GM21381 (cell line): Measurements from ENCODE around the gene SLC22A3.

Experiments
- ATAC-seq: cut with Tn5 transposase; IDR thresholded peaks from one replicate; pipeline ENCODE4 v1.9.1; 2021; ENCODE audit warnings: mild to moderate bottlenecking, moderate library complexity; ENCODE audit not compliant: unreplicated experiment

Gene SLC22A3

DNA sequence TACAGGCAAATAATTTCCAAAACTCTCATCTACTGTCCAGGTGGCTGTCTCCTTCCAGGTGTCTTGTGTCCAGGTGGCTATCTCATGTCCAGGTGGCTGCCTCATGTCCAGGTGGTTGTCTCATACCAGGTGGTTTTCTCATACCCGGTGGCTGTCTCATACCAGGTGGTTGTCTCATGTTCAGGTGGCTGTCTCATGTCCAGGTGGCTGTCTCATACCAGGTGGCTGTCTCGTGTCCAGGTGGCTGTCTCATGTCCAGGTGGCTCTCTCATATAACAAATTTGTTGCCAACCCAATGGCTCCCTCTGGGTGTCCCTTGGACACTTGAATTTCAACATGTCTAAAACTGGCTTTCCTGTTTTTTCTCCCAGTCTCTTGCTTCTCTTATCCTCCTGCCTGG is 14.3 kb upstream of the SLC22A3 start:
- ATAC-seq: no peak

DNA sequence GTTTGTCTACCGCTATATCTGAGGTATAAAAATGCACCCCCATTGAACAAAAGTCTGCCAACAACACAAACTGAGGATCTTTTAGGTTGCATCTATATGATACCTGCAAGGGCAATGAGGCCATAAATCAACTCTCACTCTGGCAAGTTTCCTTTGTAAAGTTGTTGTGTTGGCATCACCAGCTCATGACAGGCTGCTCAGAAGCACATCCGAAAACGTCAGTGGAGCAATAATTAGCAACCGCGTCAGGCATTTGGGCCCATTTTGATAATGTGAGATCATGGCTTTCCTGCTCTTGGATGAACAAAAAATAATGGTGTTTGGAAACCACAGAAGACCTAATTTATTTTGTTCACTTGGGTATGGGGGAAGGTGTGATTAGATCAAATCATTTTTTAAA is 12.0 kb upstream of the SLC22A3 start:
- ATAC-seq: no peak

DNA sequence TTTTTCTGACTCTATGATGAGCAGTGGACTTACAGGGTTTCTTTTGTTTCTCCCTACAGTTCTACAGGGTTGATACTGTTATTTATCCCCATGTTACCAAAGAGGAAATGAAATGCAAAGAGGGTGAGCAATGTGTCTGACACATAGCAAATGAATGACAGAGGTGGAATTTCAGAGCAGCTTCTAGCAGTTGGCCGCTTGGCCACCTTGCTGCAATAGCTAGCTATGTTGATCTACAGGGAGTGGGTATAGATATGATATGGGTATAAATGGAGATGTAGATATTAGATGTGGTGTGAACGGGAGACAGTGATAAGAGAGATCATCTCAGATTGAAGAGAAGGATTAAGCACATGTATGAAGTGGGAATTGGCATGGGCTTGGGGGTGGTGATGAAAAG is 10.9 kb upstream of the SLC22A3 start:
- no peak for ATAC-seq

DNA sequence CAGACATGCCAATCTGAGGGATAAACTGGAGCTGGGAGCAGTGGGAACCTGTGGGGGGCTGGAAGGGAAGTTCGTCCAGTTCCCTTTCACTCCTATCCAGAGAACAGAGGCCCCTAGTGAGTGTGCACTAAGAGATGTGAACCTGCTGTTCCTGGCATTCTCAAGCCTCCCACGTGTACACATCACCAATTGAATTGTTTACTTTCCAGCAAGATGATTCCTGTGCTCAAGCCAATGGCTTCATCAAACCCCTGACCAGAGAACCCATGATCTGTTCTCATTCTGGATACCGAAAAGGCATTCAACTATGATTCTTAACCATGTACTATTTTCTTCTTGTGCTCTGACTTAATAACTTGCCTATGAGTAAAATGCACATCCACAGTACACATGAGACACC is 10.2 kb upstream of the SLC22A3 start:
- no peak for ATAC-seq

DNA sequence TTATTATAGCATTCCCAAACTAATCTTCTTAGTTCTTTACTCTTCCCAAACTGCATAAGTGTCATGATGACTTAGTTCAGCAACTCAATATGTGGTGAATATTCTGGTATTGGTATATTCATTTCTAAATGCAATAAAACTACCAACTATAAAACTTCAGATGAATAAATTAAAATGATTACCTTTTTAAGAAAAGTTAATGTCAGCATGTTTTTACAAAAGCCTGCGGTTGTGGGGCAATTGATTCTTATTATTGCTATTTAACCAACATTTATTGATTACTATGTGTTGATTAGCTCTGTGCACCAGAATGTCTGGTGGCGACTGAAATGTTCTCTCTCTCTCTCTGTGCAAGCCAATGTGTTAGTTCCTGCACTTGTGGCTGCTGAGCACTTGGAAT is 5.0 kb upstream of the SLC22A3 start:
- no peak for ATAC-seq

DNA sequence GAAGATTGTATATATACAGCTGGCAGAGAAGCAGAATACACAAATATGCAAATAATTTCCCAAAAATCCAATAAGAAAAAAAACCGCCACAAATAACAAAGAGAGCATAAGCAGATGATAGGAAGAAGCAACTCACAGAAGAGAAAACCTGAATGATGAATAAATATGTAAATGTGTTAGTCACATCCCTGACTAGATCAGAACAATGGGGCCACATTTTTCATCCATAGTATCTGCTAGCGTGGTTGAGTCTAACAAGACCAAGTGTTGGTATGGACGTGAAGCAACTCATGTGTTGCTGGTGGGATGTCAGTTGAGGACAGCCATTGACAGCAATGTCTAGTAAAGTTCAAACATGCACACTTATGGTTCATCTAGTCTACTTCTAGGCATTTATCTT is 3.9 kb upstream of the SLC22A3 start:
- ATAC-seq: no peak

DNA sequence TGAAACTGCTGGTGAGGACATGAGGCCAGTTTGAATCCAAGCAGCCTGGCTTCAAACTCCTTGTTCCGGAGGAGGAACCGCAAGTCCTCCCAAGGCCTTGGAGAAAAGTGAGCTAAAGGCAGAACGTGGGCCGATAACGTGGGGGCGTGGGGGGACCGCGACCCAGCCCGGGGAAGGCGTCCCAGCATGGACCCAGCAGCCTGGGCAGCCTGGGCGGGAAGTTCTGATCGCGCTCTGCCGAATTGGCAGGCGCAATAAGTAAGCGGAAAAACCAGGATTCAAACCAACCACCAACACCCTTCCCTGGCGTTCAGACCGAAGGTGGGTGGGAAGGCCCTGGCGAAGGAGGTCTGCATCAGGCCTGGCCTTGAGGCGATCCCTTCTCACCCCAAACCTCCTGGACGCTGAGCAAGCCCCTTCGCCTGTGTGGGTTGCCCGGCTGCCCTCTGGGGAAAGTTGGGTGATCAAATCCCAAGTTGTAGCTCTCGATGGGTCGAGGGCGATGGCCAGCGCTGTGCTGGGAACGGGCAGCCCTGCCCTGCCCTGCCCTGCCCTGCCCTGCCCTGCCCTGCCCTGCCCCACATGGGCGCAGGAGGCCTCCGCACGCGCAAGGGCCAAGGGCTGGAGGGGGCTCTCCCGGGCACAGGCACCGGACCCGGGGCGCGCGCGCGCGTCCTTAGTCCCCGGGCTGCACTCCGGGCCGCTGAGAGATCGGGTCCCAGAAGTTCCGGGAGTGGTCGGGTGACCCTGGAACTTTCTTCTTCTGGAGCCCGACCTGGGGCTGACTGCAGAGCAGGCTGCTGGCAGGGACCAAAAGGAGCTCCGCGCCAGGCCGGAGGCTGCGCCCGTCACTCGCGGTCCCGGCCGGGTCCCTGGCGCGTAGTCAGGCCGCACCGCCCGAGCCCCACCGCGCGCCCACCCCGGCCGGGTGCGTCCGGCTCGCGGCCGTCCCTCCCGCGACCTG is 637 bp upstream of the SLC22A3 start:
- ATAC-seq: no peak

DNA sequence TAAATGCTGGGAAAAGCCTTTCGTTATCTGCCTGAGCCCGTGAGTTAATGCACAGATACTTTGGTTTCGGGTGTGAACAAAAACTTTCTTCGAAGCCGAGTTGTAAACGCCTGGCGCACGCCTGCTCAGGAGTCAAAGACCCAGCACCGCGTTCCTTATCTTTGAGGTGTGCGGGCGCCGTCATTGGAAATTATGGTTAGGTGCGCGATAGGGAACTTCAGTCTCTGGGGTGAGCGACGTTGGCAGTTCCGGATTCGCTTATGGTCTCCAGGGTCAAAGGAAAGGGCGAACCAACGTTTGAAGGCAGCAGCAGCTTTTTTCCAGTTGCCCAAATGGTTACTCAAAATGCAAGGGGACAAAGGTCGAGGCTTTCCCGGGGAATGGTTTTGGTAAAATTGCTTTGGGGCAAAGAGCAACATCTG is 853 bp downstream of the SLC22A3 start:
- ATAC-seq: no peak

DNA sequence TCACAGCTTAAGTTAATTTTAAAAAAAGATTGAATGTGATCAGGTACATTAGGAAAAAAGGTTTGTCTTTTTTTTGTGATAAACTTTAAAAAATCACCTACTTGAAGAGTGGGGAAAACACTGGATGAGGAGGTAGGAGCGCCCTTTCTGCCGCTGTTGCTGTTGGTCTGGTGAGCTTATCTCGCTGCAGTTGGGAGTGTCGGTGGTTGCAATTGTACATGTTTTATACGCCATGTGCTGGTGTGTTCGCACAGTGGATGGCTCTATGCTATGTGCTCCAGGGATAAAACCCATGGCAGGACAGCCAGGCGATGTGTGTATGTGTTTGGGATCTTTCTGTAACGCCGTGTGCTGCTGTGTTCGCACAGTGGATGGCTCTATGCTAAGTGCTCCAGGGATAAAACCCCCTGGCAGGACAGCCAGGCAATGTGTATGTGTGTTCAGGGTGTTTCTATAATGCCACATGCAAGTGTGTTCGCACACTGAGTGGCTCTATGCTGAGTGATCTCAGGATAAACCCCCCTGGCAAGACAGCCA is 1.7 kb downstream of the SLC22A3 start:
- no peak for ATAC-seq

DNA sequence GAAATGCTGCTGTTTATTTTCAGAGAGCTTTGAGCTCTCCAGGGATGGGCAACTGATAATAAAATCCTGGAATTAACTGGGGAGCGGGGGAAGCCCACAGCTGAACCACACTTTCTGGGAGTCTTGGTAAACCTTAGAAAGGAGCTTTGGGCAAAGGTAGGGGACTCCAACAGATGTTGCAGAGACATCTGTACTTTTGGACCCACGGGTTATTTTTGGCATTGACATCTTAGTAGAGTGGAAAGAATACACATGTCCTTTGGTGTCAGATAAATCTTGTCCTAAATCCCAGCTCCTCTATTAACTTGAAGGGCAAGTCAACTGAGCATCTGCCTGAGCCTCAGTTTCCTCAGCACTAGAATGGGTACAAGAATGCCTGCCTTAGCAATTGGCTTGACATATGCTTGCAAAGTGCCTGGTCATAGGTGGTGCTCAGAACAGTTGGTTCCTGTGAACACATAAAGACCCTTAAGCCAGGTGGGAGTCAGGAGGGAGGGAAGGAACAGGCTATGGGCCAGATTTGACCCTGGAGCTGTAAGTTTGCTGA is 5.8 kb downstream of the SLC22A3 start:
- ATAC-seq: no peak

DNA sequence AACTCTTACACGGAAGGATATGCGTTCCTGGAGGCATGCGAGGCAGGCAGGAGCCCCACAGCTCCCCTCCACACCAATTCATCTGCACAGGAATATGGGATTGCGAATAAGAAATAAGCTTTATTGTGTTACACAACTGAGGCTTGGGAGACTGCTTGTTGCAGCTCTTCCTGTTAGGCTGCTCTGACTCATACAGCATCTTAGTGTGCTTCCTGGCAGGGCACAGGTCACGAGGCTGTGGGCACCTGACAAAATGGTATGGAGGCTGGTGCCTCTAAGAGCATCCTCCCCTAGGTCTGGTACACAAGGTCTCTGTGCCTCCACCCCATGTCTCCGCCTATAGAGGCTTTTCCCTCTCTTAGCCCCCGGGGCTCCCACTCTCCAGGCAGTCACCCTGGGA is 6.8 kb downstream of the SLC22A3 start:
- ATAC-seq: no peak

DNA sequence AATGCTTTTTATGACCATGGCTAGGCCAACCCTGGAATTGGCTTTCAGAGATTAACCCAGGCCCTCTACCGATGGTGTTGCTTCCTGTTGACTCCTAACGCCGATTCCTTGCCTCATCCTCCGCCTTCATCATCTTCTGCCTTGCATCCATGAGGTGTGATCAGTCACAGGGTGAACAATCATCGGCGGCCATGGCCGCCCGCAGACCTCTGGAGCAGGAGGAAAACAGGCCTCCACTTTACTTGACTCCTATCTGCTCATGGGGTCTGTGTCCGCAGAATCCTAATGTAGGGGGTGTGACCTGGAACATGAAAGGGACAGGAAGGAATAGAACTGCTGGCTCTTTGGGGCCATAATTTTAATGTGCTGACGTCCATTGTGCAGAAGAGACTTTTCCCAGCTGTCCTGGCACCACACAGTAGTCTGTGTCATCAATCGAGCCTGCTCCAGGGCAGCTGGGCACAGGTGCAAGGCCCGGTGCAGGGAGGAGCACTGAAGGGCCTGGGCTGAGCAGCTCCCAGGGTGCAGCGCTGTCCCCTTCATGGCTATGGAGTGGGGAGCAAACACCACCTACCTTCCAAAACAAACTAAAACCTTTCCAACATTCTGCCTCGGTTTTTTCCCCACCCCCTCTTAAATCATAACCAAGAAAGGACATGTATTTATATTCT is 8.0 kb downstream of the SLC22A3 start:
- ATAC-seq: no peak

DNA sequence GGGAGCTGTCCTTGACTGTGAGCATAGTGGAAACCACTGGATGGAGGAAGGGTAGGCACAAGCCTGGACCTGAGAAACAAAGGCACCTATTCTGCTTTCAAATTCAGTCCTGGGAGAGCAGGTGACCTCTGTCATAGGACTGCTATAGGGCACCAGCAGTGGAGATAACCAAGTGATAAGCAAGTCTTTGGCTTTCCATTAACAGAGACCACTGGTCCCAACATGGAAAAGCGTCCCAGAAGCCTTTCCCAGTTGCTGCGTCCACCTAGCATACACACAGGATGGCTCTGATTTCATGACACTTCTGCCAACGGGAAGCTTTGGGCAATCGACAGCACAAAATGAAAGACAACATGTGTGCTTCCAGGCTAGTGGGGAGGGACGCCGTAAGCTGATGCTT is 8.9 kb downstream of the SLC22A3 start:
- no peak for ATAC-seq

DNA sequence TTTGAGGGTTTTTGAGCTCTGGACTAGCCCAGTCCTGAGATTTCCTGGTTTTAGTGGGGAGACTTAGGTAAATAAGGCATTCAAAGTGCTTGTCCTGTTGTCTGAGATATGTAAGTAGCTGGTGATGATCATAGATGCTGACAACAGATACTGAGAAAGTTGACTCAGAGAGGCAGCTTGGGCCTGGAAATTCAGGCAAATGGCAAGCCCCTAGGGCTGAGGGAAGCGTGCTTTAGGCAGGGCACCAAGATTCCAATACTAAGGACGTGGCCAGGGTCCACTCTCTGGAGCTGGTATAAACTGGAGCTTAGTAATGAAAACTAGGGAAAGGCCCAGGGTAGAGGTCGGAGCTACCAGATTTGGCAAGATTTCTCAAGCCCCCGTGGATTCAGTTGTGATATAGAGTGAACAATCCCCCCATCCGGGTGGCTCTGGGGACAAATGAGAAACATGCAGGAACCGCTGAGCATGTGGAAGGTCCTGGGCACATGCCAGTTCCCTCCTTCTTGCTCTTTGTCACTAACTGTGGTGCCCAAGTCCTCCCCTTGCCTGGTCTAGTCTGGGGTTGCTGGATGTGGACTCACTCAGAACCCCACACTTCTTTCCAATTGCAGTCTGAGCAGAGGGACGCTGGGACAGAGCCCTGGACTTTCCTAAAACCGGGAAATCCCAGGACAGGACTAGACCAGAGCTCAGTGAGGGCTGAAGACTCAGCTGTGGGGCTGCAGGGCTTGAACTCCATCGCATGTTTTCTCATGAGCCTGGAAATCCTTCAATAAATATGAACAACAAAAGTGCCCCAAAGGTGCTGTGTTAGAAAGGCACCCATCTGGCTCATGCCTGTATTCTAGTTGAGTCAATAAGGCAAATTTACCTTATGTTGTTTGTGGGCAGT is 10.3 kb downstream of the SLC22A3 start:
- ATAC-seq: no peak

DNA sequence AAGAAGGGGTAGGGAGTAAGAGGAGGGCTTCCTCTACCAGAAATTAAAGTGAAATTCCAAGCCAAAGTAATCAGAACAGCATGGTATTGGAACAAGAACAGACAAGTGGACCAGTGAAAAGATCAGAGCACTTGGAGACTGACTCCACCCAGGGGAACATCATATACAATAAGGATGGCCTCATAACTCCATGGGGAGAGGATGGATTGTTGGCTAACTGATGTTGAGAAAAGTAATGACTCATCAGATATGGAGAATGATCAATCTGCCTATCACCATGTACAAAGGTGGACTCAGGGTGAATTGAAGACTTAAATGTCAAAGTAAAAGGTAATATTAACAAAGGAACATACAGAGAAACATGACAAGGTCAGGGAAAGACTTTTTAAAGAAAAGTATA is 12.8 kb downstream of the SLC22A3 start:
- ATAC-seq: no peak

DNA sequence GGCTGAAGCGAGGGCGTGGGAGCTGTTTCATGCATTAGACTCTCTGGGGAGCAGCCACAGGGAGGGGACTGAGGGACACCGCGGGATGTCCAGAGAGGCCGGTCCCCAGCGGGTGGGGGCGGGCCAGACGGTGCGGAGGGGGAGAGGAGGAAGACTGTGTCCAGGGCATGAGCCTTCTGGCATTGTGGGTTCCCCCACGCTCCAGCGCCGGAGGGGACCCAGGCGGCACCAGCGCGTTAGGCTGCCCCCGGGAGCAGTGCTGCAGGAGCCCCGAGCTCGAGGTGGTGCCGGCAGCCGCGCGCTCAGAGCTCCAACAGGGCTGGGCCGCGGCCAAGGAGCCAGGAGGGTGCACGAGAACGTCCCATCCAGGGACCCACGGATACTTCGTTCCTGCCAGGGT is 14.4 kb downstream of the SLC22A3 start:
- no peak for ATAC-seq

DNA sequence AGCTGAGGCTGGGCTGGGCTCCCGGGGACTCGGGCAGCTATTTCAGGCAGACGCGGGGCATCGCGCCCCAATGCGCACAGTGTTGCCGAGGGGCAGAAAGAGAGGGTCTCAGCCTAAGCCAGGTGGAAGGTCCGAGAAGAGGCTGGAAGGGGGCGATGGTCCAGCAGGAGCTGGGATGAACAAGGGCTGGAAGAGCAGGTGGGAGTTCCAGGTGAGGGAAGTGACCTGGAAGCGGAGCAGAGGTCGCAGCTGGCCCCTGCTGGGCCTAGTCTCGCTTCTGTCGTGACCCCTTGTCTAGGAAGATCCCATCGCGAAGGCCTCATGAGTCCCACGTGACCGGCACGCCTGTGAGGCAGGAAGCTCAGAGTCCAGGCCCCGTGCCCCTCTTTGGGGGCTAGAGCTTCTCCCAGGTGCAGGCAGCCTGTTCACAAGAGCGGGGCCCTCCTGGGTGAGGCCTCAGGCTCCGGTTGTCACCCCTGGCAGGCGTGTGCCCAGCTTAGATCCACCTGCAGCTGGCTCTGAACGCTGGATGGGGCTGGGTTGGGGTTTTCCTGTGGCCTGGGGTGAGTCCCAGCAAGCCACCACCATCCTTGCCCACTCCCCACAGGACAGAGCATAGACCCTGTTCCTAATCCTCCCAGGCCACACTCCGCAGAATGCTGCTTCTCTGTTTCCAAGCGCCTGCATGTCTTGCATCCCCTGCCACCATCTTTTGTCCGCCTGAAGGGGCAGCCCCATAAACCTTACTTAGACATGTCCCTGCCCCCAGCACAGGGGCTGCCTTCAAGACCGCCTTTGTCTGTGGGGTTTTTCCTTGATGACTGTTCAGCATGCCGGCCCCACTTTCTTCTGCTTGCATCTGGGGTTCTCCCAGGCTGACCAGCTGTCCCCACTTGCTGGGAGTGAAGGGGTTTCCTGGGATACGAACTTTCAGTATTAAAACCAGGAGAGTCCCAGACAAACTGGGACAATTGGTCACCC is 15.1 kb downstream of the SLC22A3 start:
- no peak for ATAC-seq

DNA sequence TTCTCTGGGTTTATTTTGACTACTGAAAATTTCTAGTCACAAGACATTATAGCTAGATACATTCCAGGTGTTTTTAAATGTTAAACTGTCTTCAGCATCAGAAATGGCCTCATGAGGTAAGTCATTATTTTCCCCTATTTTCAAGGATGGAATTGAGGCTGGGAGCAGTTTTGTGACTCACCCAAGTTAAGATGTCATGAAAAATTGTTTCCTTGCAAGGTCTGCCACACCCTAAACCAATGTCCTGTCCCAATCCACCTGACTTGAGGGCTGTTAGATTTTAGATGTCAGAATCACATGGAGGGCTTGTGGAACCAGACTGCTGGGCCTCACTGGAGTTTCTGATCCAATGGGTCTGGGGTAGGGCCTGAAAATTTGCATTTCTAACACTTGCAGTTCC is 16.9 kb downstream of the SLC22A3 start:
- no peak for ATAC-seq

DNA sequence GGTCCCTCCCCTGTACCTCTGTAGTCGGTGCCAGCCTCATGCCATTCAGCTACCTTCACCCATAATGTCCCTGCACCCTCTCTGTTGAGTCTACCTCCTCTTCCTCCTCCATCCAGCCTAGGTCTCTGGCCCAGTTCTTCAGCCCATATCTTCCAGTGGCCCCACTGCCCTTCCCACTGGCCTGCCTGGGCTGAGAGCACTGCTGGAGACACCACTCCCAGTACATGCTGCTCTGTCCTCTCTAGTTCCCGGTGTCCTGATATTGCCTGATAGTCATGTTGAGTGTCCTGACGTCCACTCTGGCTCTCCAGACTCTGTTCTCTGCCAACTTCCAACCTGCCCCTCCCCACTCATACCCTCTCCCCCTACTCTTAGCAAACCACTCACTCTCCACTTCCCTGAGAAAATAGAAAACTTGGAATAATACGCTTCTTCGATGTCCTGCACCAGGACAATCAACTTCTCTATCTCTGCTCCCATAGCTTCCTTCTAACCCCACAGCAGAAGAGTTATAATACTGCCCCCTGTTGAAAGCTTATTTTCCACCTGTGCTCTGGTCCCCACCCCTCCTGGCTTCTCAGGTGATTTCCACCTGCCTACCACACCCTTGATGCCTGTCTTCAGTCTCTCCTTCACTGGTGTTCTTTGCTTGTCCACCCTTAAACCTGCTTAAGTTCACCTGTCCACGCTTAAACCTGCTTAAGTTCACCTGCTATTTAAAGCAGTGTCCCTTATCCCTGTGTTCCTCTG is 19.8 kb downstream of the SLC22A3 start:
- no peak for ATAC-seq
